Parathyroid adenoma (tissue), 2 donors: ENCODE measurements around the gene KAZN.

Experiments
- H2AFZ ChIP-seq: fragments of 300-600 bp; sonication (generic); one replicate; pipeline ENCODE4 v1.7.0; 2017; ENCODE audit warnings: antibody characterized with exemption, mild to moderate bottlenecking
- H3K27ac ChIP-seq: fragments of 300-600 bp; sonication (generic); one replicate; pipeline ENCODE4 v1.7.0; 2017
- H3K27me3 ChIP-seq: fragments of 300-600 bp; sonication (generic); one replicate; pipeline ENCODE4 v1.7.0; 2017; ENCODE audit warnings: low read length; ENCODE audit not compliant: control insufficient read depth, insufficient read depth
- H3K36me3 ChIP-seq: fragments of 300-600 bp; sonication (generic); one replicate; pipeline ENCODE4 v1.7.0; 2017; ENCODE audit warnings: low read length; ENCODE audit not compliant: control insufficient read depth, insufficient read depth
- H3K4me1 ChIP-seq: fragments of 300-600 bp; sonication (generic); one replicate; pipeline ENCODE4 v1.7.0; 2017; ENCODE audit warnings: control low read depth
- H3K4me2 ChIP-seq: fragments of 300-600 bp; sonication (generic); one replicate; pipeline ENCODE4 v1.7.0; 2017; ENCODE audit warnings: low read length
- H3K4me3 ChIP-seq: fragments of 300-600 bp; sonication (generic); one replicate; pipeline ENCODE4 v1.7.0; 2017; ENCODE audit warnings: low read depth, low read length
- H3K79me2 ChIP-seq: fragments of 300-600 bp; sonication (generic); one replicate; pipeline ENCODE4 v1.7.0; 2017; ENCODE audit warnings: control low read depth
- H3K9ac ChIP-seq: fragments of 300-600 bp; sonication (generic); one replicate; pipeline ENCODE4 v1.7.0; 2017; ENCODE audit warnings: mild to moderate bottlenecking
- H3K9me3 ChIP-seq: fragments of 300-600 bp; sonication (generic); one replicate; pipeline ENCODE4 v1.7.0; 2017; ENCODE audit warnings: low read length; ENCODE audit not compliant: control insufficient read depth
- CTCF ChIP-seq: fragments of 300-600 bp; sonication (generic); IDR thresholded peaks from one replicate; pipeline ENCODE4 v1.7.0; 2017; ENCODE audit warnings: antibody characterized with exemption, mild to moderate bottlenecking
- donor health status: primary hyperparathyroidism.

KAZN gene

GRCh38 chr1:14869187-14869586 is 270.7 kb downstream of the KAZN start:
- Histone ChIP-seq H3K4me2 (no peak overlapping the region), H2AFZ (no peak overlapping the region), H3K9me3 (no peaks in the 10 kb centered on the region), H3K27me3 (no peaks in the 10 kb centered on the region), H3K9ac (no peak overlapping the region), H3K4me3 (no peak overlapping the region), H3K27ac (no peak overlapping the region), H3K4me1 (no peaks in the 10 kb centered on the region), H3K79me2 (no peaks in the 10 kb centered on the region), H3K36me3 (no peaks in the 10 kb centered on the region)
- TF ChIP-seq CTCF, result no peak

- no peaks in the 10 kb centered on the region for H3K27me3 ChIP-seq
- H3K4me1 ChIP-seq, result no peaks in the 10 kb centered on the region
- H3K4me3 ChIP-seq, result no peak overlapping the region
- no peak overlapping the region for H3K9ac ChIP-seq
- no peak overlapping the region for H3K4me2 ChIP-seq
- H3K79me2 ChIP-seq, result no peaks in the 10 kb centered on the region
- no peak overlapping the region for H2AFZ ChIP-seq
- no peak overlapping the region for H3K27ac ChIP-seq
- no peaks in the 10 kb centered on the region for H3K36me3 ChIP-seq
- TF ChIP-seq CTCF, result no peak
- H3K9me3 ChIP-seq, result no peaks in the 10 kb centered on the region
Observed at GRCh38 chr1:14871218-14871970, 272.9 kb downstream of the KAZN start.

- no peak overlapping the region for H3K27ac ChIP-seq
- no peak overlapping the region for H2AFZ ChIP-seq
- no peak overlapping the region for H3K4me2 ChIP-seq
- H3K9me3 ChIP-seq, result no peaks in the 10 kb centered on the region
- no peaks in the 10 kb centered on the region for H3K36me3 ChIP-seq
- no peak overlapping the region for H3K9ac ChIP-seq
- no peak overlapping the region for H3K4me3 ChIP-seq
- no peaks in the 10 kb centered on the region for H3K27me3 ChIP-seq
- TF ChIP-seq CTCF, result no peak
- H3K79me2 ChIP-seq, result no peaks in the 10 kb centered on the region
- H3K4me1 ChIP-seq, result no peaks in the 10 kb centered on the region
Observed at GRCh38 chr1:14872762-14873161, 274.3 kb downstream of the KAZN start.

- H3K4me1 ChIP-seq, result no peaks in the 10 kb centered on the region
- no peak overlapping the region for H3K9ac ChIP-seq
- no peak overlapping the region for H2AFZ ChIP-seq
- TF ChIP-seq CTCF, result no peak
- H3K9me3 ChIP-seq, result no peaks in the 10 kb centered on the region
- no peaks in the 10 kb centered on the region for H3K27me3 ChIP-seq
- no peaks in the 10 kb centered on the region for H3K79me2 ChIP-seq
- no peaks in the 10 kb centered on the region for H3K36me3 ChIP-seq
- H3K4me2 ChIP-seq, result no peak overlapping the region
- H3K27ac ChIP-seq, result no peak overlapping the region
- H3K4me3 ChIP-seq, result no peak overlapping the region
Observed at GRCh38 chr1:14873677-14874076, 275.2 kb downstream of the KAZN start.
